IMR-90 (cell line): ENCODE results near the gene RNF19B. TPM values are rescaled to one million over a fixed set of nuclear protein-coding genes. Genes with fewer than 3 reads are reported as not detected.

Experiments
- ATAC-seq: fragments of 200-7000 bp; cut with Tn5 transposase; 2 replicates; pipeline ENCODE4 v1.9.1; 2020; ENCODE audit warnings: low read depth, mild to moderate bottlenecking, moderate library complexity
- BruUV-seq: library from RNA; stranded (reverse); fragments of 400-500 nt; replicated peaks from 2 replicates; lab custom pipeline; 2021; lab: Mats Ljungman, UMichigan
- CTCF ChIA-PET: fragments of 300-600 bp; formaldehyde crosslinking; extraction: SDS; loops from one replicate; lab custom pipeline; 2021; ENCODE audit warnings: antibody characterized with exemption; lab: Yijun Ruan, JAX
- POLR2A ChIA-PET: fragments of 300-600 bp; sonication (Branson Sonifier 250); formaldehyde crosslinking; loops from one replicate; lab custom pipeline; 2022; ENCODE audit warnings: antibody characterized with exemption; ENCODE audit not compliant: unreplicated experiment; lab: Charles Lee
- DNase-seq: peaks from one replicate; pipeline ENCODE4 v3.0.0; 2013
- H2AFZ ChIP-seq: replicated peaks from 2 replicates; pipeline ENCODE3; 2013; ENCODE audit warnings: low read length, mild to moderate bottlenecking; ENCODE audit not compliant: poor library complexity
- H2AK5ac ChIP-seq: 2 replicates; pipeline ENCODE4 v1.6.1; 2013; ENCODE audit warnings: low read depth, low read length, inconsistent platforms
- H2AK9ac ChIP-seq: replicated peaks from 2 replicates; pipeline ENCODE3; 2013; ENCODE audit warnings: mild to moderate bottlenecking, low read depth, low read length, moderate library complexity; ENCODE audit not compliant: poor library complexity
- H2BK120ac ChIP-seq: 2 replicates; pipeline ENCODE4 v1.6.1; 2013; ENCODE audit warnings: low read depth, low read length, inconsistent platforms
- H2BK15ac ChIP-seq: 3 replicates; pipeline ENCODE4 v1.6.1; 2013; ENCODE audit warnings: low read depth, low read length, inconsistent platforms
- H2BK20ac ChIP-seq: 2 replicates; pipeline ENCODE4 v1.6.1; 2013; ENCODE audit warnings: low read depth, mild to moderate bottlenecking, inconsistent platforms, low read length, moderate library complexity
- H2BK5ac ChIP-seq: 2 replicates; pipeline ENCODE4 v1.6.1; 2013; ENCODE audit warnings: mild to moderate bottlenecking, low read depth, low read length, inconsistent platforms; ENCODE audit not compliant: poor library complexity, severe bottlenecking
- H3K14ac ChIP-seq: replicated peaks from 2 replicates; pipeline ENCODE4 v1.6.1; 2013; ENCODE audit warnings: low read depth, low read length, inconsistent platforms
- H3K18ac ChIP-seq: 2 replicates; pipeline ENCODE4 v1.6.1; 2013; ENCODE audit warnings: low read depth, low read length, control low read depth
- H3K23ac ChIP-seq: 2 replicates; pipeline ENCODE4 v1.6.1; 2013; ENCODE audit warnings: low read depth, low read length, inconsistent platforms
- H3K27ac ChIP-seq: 2 replicates; pipeline ENCODE4 v1.5.1; 2013; ENCODE audit warnings: mild to moderate bottlenecking, control low read depth, low read length; ENCODE audit not compliant: insufficient read depth
- H3K27me3 ChIP-seq: 2 replicates; pipeline ENCODE4 v1.6.1; 2013; ENCODE audit warnings: low read length; ENCODE audit not compliant: control insufficient read depth, insufficient read depth
- H3K36me3 ChIP-seq: 2 replicates; pipeline ENCODE4 v1.6.1; 2013; ENCODE audit warnings: low read length, mixed read lengths; ENCODE audit not compliant: control insufficient read depth, insufficient read depth
- H3K4ac ChIP-seq: 2 replicates; pipeline ENCODE4 v1.6.1; 2013; ENCODE audit warnings: low read depth, low read length, inconsistent platforms
- H3K4me1 ChIP-seq: 2 replicates; pipeline ENCODE4 v1.6.1; 2013; ENCODE audit warnings: low read length, mixed read lengths; ENCODE audit not compliant: control insufficient read depth, insufficient read depth
- H3K4me2 ChIP-seq: 2 replicates; pipeline ENCODE4 v1.6.1; 2013; ENCODE audit warnings: low read depth, mild to moderate bottlenecking, control low read depth, low read length, moderate library complexity
- H3K4me3 ChIP-seq: 2 replicates; pipeline ENCODE4 v1.5.1; 2013; ENCODE audit warnings: low read depth, mild to moderate bottlenecking, control low read depth, low read length, moderate library complexity; ENCODE audit not compliant: insufficient read depth
- H3K56ac ChIP-seq: 2 replicates; pipeline ENCODE4 v1.6.1; 2013; ENCODE audit warnings: low read length, inconsistent platforms; ENCODE audit not compliant: insufficient read depth; ENCODE audit errors: extremely low read depth
- H3K79me1 ChIP-seq, 2 experiments: 2 replicates each; pipeline ENCODE4 v1.6.1; 2013; ENCODE audit warnings: low read length in 2 of 2, inconsistent platforms in 1 of 2, low read depth in 1 of 2
- H3K9ac ChIP-seq: 2 replicates; pipeline ENCODE4 v1.6.1; 2013; ENCODE audit warnings: low read depth, low read length, control low read depth
- H3K9me1 ChIP-seq: 2 replicates; pipeline ENCODE4 v1.6.1; 2013; ENCODE audit warnings: low read length, inconsistent platforms; ENCODE audit not compliant: insufficient read depth
- H3K9me3 ChIP-seq: 2 replicates; pipeline ENCODE4 v1.6.1; 2013; ENCODE audit warnings: low read length; ENCODE audit not compliant: control insufficient read depth, insufficient read depth
- H4K20me1 ChIP-seq: 2 replicates; pipeline ENCODE4 v1.6.1; 2013; ENCODE audit warnings: low read length, inconsistent platforms; ENCODE audit not compliant: insufficient read depth
- H4K5ac ChIP-seq: 2 replicates; pipeline ENCODE4 v1.6.1; 2013; ENCODE audit warnings: mild to moderate bottlenecking, low read depth, low read length, control low read depth
- H4K8ac ChIP-seq, 2 experiments: 2 replicates each; pipeline ENCODE4 v1.6.1; 2013; ENCODE audit warnings: low read depth in 2 of 2, low read length in 2 of 2, control low read depth in 1 of 2, inconsistent platforms in 1 of 2
- H4K91ac ChIP-seq: 2 replicates; pipeline ENCODE4 v1.6.1; 2013; ENCODE audit warnings: low read depth, low read length, inconsistent platforms; ENCODE audit not compliant: insufficient read depth
- CHD1 ChIP-seq: IDR thresholded peaks from 2 replicates; pipeline ENCODE4 v1.6.1; 2012; ENCODE audit warnings: low read depth, low read length, improper control_type of control experiment
- ELK1 ChIP-seq: fragments of 150-350 bp; IDR thresholded peaks from 2 replicates; pipeline ENCODE4 v1.6.1; 2016; ENCODE audit warnings: low read depth, mild to moderate bottlenecking, low read length, moderate library complexity, borderline replicate concordance
- FOS ChIP-seq: fragments of 150-350 bp; IDR thresholded peaks from 2 replicates; pipeline ENCODE4 v1.6.1; 2016; ENCODE audit warnings: low read depth, low read length
- MAFK ChIP-seq: IDR thresholded peaks from 2 replicates; pipeline ENCODE4 v1.6.1; 2012; ENCODE audit warnings: low read depth, low read length, improper control_type of control experiment
- MAZ ChIP-seq: IDR thresholded peaks from 2 replicates; pipeline ENCODE4 v1.6.1; 2012; ENCODE audit warnings: low read depth, mild to moderate bottlenecking, low read length, improper control_type of control experiment, moderate library complexity, borderline replicate concordance
- NFE2L2 ChIP-seq: fragments of 150-350 bp; IDR thresholded peaks from 2 replicates; pipeline ENCODE4 v1.6.1; 2016; ENCODE audit warnings: low read depth, mild to moderate bottlenecking, low read length
- RAD21 ChIP-seq: IDR thresholded peaks from 2 replicates; pipeline ENCODE4 v1.6.1; 2012; ENCODE audit warnings: low read length, improper control_type of control experiment
- RFX5 ChIP-seq: IDR thresholded peaks from 2 replicates; pipeline ENCODE4 v1.8.0; 2012; ENCODE audit warnings: low read depth, mild to moderate bottlenecking, low read length, moderate library complexity
- whole genome bisulfite sequencing, 2 experiments: methylation state at CpG; one replicate each; pipeline versions ENCODE4 v1.1.5 to v1.1.7; 2013; ENCODE audit warnings: missing lambda C conversion rate in 2 of 2; ENCODE audit not compliant: insufficient read length in 1 of 2; ENCODE audit errors: extremely low coverage in 2 of 2; 5-methylcytosine and 5-hydroxymethylcytosine counted together
- dilution Hi-C: fragments of 300-500 bp; cut with HindIII; formaldehyde crosslinking; loops from one replicate; pipeline ENCODE4 v1.14.3; 2018; ENCODE audit warnings: low sequenced_read_pairs; ENCODE audit not compliant: unreplicated experiment
- in situ Hi-C: fragments of 300-500 bp; cut with MboI; formaldehyde crosslinking; loops from 3 replicates; pipeline ENCODE4 v1.14.3; 2019; ENCODE audit warnings: low sequenced_read_pairs, inconsistent platforms, mixed read lengths
- intact Hi-C: fragments of 100-400 bp; cut with micrococcal nuclease; formaldehyde crosslinking; loops from 2 replicates; pipeline ENCODE4 v1.10.0; 2022
- polyA plus RNA-seq, 3 experiments: library from polyadenylated mRNA; depleted of rRNA; stranded (reverse); fragments of >200 nt; gene quantifications; 2 replicates each; pipeline ENCODE4 v1.2.3, GENCODE V29; 2012; ENCODE audit warnings: low replicate concordance in 1 of 3
- total RNA-seq: library from RNA; depleted of rRNA; stranded (reverse); fragments of >200 nt; gene quantifications from 2 replicates; pipeline ENCODE4 v1.2.3, GENCODE V29; 2012

RNF19B gene
- total and polyA plus RNA-seq, 2 of the 4 experiments (the other 2 are of a cell fraction): 10.0 to 11.6 TPM

DNA sequence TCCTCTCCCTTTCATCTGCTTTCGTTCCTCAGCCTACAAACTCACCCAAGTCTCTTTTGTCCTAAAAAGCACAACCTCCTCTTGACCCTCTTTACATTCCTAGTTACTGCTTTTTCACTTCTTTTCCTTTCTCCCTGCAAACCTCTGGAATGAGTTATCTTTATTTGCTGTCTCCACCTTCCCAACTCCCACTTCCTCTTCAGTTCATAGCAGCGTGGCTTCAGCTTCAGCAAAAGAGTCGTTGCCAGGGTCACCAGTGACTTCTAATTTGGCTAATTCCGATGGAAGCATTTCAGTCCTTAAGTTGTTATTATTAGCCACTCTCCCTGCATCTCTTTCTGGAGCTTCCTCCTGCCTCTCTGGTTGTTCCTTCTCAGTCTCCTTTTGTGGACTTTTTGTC, 57.2 kb downstream of the RNF19B start:
- in situ Hi-C loops: no loop called here
- intact Hi-C loops: no loop called here

More for the DNA sequence above, 57.2 kb downstream of the RNF19B start:
- Histone ChIP-seq H2BK120ac (no peak overlapping the region), H3K9me1 (no peaks in the 10 kb centered on the region), H3K18ac (no peak overlapping the region), H3K23ac (no peak overlapping the region), H4K5ac (no peak overlapping the region), H3K4me3 (no peak overlapping the region), H2BK5ac (no peak overlapping the region), H3K27me3 (peaks cover 2% of the 10 kb centered on the region; the same call in 1 of the 2 replicates), H3K9me3 (no peaks in the 10 kb centered on the region), H3K4ac (no peak overlapping the region), H2AK9ac (no peak overlapping the region), H3K27ac (no peak overlapping the region), H2BK15ac (no peak overlapping the region), H2BK20ac (no peak overlapping the region), H3K4me2 (0 out of 2 replicates have a peak overlapping the region, but pooled peaks have one; percentile 17), H2AFZ (peak overlapping the region; percentile 11), H3K4me1 (no peaks in the 10 kb centered on the region), H3K56ac (no peak overlapping the region), H4K20me1 (no peaks in the 10 kb centered on the region), H3K79me1 (no peaks in the 10 kb centered on the region), H2AK5ac (no peak overlapping the region), H3K14ac (no peak overlapping the region; the same call in 1 of the 2 replicates), H3K36me3 (no peaks in the 10 kb centered on the region), H4K91ac (no peak overlapping the region), H4K8ac (no peak overlapping the region), H3K9ac (no peak overlapping the region)
- 83% methylated on average over 1 of the region's 4 CpGs; no CpG with 5 or more reads in 1 of the 2 experiments for WGBS, 2 experiments
- TF ChIP-seq CHD1 (no peak), ELK1 (no peak), MAFK (no peak), NFE2L2 (no peak), MAZ (no peak), RAD21 (no peak), FOS (no peak), RFX5 (no peak)
- ATAC-seq (peak; percentile 63), DNase-seq (peak; percentile 48)
- ChIA-PET POLR2A (no interaction called here), CTCF (no interaction called here)
- BruUV-seq: no TSS peak
- dilution Hi-C loops: no loop called here
